GM19438 (cell line): ENCODE measurements around the gene SSPN.
"Not testable (repeated sequence)": the region's sequence is repeated elsewhere in the genome, so short reads cannot be mapped to it uniquely, and the experiment has no call there.

Experiments used
- ATAC-seq: cut with Tn5 transposase; IDR thresholded peaks from one replicate; pipeline ENCODE4 v1.9.1; 2021; ENCODE audit warnings: low read depth; ENCODE audit not compliant: unreplicated experiment

The SSPN gene

DNA sequence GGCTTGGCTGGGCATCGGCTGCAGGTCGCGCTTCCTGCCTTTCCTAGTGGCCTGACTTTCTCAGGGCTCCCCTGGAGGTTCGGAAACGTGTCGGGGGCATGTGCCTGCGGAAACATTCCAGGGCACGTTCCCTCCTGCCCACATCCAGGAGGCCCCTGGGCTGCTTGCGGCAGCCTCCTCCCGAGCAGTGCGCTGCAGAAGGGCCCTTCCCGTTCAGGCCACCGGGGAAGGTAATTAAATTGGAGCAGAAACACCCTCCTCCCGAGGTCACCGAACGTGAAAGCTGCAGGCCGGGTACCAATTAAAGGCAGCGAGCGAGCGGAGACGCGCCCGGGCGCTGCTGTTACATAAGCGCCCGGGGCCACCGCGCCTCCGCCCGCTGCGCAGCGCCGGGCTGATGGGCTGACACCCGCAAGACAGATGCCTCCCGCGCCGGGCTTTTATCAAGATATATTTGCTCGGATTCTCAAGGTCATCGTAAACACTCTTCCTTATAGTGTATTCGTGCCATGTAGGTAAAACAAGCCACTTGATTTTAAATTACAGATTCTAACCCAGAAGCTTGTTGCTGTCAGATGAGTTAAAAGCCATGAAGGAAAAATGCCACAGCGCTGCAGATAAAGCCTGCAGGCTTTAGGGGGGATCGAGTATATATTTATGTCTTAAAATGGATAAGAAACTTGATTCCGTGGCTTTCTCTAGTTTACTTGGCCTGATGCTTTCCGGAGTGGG, 31.4 kb downstream of the SSPN start:
- no peak for ATAC-seq

DNA sequence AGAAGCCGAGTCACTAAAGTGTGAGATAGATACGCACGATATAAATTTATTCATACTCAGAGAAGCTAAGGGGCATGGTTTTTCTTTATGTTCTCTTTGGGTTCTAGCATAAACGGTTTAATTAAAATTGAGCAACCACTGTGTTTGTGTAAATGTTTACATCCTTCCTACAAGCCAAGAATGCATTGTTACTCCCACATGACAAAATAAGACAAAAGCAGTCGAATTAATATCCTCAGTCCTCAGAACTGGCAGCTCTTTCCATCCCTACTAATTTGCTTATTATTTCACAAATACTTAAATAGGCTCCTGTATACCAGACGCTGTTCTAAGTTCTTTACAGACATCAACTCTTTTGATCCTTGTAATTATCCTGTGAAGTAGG, 32.0 kb downstream of the SSPN start:
- no peak for ATAC-seq

DNA sequence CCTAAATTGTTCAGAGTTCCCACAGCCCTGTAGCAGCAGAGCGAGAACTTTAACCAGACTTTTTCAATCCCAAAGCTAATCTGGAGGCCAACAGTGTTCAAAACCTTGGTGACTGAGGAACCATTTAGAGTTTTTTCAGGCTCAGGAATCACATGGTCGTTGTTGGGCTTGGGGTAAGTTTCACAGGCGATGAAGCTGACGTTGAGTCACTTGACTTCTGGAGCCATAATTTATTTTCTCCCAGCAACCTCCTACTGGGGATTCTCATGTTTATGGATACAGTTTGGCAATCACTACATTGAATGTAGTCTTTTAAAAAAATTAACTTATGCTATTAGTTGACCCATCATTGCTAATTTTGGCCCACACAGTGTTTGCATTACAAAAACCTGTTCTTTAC, 34.5 kb downstream of the SSPN start:
- ATAC-seq: no peak

DNA sequence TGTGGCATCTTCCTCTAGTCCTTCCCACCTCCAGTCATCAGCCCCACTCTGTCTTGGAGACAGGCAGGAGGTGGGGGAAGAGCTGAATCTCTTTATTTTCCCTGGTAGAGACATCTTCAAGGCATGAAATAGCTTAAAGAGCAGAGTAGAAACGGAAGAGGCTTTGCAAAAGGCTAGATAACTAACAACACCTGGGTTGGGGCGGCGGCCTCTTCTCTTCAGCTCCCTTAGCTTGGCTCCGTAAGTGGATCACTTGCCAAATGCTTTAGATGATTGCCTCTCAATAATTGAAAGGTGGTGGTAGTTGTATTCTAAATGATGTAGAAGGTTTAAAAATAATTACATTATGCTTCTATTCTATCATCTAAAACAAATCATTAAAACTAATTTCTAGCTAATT, 36.1 kb downstream of the SSPN start:
- no peak for ATAC-seq

DNA sequence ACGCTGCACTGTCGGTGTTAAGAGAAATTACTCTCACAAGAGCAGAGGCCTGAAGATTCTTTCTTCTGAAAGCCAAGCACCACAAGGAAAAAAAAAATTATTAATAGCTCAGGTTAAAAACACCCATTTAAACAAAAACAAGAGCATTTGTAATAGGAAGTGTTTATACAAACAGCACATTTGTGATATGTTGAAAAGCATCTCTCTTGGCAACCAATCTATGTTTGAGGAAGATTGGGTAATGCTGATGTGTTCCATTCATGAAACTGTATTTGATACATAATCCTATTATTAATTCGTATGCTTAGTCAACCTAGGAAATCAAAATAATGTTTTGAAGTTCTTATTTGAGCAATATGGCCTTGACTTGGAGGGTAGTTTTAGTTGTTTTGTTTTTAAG, 36.5 kb downstream of the SSPN start:
- no peak for ATAC-seq

DNA sequence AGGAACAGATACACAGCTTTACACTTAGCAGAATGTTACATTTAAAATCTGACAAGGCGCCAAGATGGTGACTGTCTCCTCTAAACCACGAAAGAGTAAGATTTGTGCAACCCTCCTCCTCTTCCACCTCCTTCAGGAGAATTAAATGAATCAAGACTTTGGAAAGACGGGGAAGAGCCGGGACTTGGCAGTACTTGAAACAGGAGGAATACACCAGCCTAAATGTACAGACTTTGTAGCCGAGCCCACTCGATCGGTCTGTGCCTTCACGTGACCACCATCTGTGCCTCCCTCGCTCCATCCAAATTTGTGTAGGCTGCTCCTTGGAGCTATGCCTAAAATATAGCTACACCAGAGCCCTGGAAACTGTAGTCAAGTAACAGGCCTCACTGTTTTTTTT, 38.3 kb downstream of the SSPN start:
- ATAC-seq: no peak

DNA sequence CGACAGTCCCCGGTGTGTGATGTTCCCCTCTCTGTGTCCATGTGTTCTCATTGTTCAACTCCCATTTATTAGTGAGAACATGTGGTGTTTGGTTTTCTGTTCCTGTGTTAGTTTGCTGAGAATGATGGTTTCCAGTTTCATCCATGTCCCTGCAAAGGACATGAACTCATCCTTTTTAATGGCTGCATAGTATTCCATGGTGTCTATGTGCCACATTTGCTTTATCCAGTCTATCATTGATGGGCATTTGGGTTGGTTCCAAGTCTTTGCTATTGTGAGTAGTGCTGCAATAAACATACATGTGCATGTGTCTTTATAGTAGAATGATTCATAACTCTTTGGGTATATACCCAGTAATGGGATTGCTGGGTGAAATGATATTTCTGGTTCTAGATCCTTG, 40.1 kb downstream of the SSPN start:
- ATAC-seq: not testable (repeated sequence)

DNA sequence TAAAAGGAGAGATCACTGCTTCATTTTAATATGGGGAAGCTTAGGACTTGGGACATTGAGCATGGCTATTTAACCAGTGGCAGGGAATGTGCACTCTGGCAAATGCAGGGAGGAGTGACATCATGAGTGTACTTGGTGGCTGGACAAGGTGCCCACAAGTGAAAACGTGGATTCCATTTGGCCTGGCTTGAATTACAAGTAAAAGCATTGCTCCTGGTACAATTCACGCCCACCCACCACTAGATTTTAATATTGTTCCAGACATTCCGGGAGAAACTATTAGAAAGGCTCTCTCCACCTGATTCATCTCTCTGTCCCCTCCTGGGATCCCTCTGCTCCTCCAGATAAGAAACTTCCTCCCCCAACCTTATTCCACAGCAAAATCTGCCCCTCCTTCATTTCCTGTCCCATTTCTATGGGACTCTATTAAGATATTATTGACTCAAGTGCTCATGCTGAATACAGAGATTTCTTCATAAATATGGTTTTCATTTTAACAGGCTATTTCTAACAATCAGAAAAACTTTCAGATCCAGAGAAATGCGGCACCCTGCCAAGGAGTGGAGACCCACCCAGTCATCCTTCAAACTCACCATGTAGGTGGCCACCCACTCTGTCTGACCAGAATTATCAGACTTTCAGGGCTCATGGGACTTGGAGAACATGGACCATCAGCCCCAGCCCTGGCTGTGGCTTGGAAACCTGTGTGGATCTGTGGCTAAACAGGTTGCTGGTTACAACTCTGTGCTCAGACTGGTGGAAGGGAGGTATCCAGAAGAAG, 43.2 kb downstream of the SSPN start:
- no peak for ATAC-seq

DNA sequence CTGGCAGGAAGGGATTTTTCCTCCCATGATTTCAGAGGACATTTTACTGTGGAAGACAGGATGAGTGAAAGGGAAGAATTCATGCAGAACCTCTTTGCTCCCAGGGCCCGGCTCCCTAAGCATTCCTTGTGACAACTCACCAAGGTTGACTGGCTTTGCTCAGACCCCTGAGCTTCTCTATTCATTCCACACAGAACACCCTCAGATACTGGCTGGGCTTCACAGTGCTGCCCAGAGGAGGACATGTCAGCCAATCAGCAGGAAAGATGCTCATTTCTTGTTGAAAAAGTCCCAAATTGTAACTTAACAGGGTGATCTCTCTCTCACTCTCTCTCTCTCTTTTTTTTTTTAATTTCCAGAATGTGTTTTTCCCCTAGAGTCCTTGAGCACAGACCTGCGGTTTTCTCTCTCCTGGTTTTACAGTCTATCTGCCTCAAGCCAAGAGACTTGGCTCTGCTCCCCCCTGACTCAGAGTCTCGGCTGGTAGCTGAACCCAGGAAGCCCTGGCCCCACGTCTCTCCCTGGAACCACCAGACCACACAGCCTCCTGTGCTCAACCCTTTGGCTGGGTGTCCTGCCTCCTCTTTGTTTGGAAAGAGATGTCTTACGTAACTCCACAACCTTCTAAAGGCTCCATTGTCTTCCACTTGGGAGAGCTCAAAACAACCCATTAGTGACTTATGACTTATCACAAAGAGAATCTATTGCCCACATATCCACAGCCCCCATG, 43.9 kb downstream of the SSPN start:
- no peak for ATAC-seq

DNA sequence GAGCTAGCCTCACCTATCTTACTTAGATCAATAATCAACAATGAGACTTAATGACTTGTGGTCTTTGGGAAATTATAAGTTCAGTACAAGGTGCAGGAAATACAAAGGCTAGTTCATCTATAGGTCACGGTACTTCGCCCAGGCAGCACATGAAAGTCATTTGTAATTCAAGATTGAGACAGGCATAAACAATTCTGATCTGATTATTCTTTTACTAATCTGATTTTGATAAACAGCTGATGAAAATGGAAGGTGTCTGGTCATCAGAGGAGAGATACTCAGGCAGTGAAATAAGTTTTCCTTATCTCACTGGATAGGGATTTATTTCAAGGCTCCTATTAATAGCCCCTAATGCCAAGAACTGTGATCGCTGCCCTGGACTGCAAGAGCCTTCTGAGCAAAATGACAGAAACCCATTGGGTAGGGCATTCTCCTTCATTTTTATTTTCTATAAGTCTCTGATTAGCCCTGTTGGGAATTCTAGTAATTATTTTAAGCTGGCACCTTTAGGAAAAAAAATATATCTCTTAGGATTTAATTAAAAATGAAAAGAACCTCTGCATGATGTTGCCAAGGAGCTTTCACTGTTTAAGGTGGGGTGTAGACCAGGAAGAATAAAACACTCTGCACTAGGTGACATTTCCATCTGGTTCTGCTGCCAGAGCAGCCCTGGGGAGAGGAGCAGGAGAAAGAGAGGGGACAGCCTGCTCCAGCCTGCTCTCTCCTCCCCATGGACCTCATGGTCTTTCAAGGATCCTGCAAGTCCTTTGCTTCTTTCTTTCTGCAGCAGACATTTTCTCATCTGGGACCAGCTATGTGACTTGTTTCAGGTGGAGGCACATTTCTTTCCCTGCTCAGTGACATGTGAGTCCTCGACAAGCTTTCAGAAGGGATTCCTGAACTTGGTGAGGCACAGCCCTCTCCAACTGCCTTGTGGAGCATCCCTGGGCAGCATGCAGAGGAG, 44.8 kb downstream of the SSPN start:
- ATAC-seq: no peak

DNA sequence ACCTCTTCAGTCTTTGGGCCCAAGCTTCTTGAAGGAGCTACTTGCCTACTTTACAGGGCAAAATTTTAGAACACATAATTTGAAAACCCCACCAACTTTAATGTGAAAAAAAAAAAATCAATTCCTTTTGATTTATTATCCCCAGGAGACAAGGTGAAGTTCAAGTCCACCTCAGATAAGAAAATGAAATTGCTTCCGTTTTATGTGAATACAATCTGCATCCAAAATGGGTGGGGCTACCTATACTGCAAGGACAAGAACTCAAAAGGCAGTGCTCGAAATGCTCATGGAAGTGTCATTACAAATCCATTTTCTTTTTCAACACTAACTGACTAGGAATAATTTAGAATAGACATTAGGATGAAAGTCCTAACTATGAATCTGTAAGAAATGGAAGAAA, 45.7 kb downstream of the SSPN start:
- no peak for ATAC-seq

DNA sequence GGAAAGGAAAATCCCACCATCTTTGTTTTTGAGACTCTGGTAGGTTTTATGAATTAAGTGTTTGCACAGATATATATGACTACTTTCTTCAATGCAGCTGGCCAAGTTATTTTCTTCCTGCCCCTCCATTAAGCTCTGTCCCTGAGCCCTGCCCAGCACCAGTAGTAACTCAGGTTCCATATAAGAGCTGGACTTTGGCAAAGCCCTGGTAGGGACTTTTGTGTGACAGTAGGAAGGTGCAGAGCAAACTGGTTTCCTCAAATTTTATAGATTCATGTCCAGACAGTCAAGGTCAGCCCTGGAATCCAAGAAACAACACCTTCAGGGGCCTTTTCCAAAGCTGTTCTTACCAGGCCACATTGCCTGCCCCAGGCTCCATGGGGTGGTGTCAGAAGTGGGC, 47.3 kb downstream of the SSPN start:
- no peak for ATAC-seq

DNA sequence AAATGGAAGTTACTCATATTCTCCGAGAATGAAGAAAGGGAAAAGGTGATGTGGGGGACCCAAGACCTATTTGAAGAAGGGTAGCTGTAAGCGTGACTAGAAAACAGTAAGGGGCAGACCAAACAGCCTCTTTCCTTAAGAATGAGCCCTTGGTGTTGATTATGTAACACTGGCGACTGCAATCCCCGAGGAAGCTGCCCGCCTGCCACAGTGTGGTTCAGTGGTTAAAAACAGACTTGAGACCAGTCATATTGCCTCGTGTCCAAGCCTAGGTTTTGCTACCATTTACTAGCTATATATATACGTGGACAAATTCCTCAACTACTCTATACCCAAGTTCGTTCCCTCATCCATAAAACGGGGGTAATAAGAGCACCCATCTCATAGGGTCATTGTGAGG, 49.1 kb downstream of the SSPN start:
- no peak for ATAC-seq

DNA sequence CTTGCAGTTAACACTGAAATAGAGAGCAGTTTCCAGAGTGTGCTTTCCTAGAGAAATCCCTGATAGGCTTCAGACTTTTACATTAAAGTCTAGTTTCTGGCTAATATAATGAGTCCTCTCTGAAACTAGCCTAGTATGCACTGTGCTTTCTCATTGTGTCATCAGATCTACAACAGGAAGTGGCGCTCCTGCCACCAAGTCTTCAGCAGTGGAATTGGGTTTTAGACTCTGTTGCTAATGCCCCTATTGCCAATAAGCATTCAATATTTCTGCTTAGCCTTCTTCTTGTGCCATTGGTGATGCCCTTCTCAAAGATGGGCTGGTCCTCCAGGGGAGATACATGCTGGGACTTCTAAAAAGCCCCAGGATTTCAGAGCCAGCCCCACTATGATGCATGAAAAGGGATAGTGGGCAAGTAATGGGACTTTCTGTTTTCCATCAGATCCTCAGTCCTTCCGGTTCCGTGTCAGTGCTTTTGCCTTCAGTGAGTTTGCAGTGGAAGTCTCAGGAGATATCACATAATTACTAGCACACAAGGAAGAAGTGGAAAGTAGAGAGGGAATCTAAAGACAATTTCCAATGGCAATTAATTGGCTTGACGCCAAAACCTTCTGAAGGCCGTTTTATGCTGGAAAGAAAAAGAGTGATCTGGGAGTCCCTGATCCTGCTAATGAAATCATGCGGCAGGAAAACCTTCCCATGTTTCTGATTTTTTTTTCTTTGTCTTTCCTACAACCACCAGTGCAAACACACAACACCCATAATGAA, 50.0 kb downstream of the SSPN start:
- no peak for ATAC-seq

DNA sequence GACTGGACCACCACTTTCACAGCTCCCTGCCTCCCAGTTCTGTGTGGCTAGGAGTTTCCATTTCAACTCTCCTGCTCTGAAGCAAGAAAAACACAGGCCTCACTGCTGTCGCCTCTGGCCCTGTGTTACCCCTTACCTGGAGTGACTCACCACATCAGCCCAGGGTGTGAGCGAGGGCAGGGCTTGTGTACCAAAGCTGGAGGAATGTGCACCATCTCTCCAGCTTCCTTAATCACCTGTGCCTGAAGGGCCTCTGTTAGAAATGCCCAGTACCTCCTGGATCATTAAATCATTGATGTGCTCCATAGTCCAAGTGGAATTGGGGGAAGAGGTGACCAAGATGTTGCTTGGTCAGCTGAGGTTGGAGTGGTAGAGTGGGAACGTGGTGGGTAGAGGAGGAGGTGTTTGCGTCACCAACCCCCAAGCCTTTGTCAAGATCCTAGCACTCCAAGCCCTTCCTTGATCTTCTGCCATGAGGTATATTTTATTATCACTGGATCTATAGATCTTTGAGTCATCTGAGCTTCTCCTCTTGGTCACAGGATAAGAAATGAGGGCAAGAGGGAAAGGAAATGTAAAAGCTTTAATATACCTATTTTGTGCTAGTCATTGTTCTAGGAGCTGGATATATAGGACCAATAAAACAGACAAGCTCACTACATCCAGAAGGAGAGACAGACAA, 51.3 kb downstream of the SSPN start:
- no peak for ATAC-seq

DNA sequence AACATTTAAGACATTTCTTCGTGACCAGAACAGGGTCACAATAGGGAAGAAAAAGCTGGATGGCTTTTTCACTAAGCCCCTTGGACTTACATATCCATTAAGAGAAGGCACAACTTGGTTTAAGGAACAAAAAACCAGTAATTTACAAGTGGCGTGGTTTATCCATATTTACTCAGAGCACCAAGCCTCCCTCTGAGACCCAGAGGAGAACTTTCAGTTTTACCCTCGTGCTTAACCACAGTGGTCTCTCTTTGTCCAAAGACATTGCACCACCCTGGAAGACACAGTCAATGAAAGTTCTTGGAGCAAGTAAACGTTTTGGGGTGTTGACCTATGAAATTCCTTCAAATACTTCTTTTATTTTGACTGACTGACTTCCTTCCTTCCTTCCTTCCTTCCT, 52.5 kb downstream of the SSPN start:
- no peak for ATAC-seq

DNA sequence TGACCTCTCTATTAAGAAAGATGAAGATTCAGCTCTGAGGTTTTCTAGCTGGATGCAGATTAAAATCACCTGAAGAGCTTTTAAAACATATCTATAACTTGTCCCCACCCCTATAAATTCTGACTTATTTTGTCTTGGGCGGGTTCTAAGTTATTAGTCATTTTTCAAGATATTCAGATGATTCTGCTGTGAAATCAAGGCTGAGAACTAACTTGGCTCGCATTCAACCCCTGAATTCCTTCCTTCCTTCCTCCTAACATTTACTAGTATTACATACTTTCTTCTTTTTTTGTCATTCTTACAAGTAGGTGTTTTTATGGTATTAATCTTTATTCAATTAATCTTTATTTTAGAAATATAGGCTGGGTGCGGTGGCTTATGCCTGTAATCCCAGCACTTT, 55.4 kb downstream of the SSPN start:
- no peak for ATAC-seq

DNA sequence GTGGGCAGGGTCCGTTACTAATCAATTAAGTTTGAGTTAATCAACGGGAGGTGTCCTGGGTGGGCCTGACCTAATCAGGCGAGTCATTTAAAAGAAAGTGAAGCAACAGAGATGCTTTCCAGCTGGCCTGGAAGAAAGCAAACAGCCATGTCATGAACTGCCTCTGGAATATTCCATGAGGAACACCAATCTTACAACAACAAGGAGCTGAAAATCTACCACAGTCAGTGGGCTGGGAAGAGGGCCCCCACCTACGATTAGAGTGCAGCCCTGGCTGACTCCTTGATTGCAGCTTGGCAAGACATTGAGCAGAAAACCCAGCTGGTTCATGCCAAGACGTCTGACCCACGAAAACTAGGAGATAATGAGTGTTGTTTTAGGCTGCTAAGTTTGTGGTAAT, 56.2 kb downstream of the SSPN start:
- no peak for ATAC-seq

DNA sequence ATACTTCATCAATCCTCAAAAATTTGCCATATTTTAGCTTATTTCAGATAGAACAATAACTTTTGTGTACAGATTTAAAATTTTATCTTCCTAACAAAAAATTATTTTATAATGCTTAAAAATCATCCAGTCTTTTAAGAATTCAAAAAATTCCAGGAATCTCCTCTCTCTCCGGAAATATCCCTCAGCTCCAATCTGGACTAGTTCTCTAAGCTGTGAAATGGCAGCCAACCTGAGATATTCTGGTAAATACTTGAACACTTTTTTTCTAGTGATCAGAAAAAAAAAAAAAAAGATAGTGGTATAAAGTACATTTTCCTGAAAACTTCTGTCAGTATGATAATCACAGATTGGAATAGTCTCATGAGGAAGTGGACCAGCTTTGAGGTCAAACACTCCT, 57.6 kb downstream of the SSPN start:
- no peak for ATAC-seq
